Measurements from ENCODE around the gene BICD1.

BICD1 gene

DNA sequence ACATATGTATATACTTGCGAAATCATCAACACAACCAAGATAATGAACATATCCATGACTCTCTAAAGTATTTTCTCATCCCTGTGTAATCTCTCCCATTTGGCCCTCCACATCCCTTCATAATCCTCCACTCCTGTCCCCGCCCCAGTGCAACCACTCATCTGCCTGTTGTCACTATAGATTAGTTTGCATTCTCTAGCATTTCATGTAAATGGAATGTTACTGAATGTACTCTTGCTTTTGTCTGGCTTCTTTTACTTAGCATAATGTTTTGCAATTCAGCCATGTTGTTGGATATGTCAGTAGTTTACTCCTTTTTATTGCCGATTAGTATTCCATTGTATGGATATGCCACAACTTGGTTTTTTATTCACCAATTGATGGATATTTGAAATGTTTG lies 99.1 kb downstream of the BICD1 start:
- no peaks in the 10 kb centered on the region for H3K36me3 ChIP-seq (ENCODE audit: insufficient read depth, low read length)
- no peak for ATAC-seq (ENCODE audit: insufficient read depth, low read depth)
- no peak overlapping the region for H3K4me2 ChIP-seq (ENCODE audit: insufficient read depth, low read length)
- H2AFZ ChIP-seq (ENCODE audit: low read depth, low read length), result no peak overlapping the region
- H3K27ac ChIP-seq (ENCODE audit: low read length), result no peak overlapping the region
- TF ChIP-seq EZH2 (IDR thresholded peaks at IDR 0.05; ENCODE audit: borderline replicate concordance, low read depth, low read length, severe bottlenecking), result no peak
- TF ChIP-seq, protein P1, sequence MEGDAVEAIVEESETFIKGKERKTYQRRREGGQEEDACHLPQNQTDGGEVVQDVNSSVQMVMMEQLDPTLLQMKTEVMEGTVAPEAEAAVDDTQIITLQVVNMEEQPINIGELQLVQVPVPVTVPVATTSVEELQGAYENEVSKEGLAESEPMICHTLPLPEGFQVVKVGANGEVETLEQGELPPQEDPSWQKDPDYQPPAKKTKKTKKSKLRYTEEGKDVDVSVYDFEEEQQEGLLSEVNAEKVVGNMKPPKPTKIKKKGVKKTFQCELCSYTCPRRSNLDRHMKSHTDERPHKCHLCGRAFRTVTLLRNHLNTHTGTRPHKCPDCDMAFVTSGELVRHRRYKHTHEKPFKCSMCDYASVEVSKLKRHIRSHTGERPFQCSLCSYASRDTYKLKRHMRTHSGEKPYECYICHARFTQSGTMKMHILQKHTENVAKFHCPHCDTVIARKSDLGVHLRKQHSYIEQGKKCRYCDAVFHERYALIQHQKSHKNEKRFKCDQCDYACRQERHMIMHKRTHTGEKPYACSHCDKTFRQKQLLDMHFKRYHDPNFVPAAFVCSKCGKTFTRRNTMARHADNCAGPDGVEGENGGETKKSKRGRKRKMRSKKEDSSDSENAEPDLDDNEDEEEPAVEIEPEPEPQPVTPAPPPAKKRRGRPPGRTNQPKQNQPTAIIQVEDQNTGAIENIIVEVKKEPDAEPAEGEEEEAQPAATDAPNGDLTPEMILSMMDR (IDR thresholded peaks at IDR 0.05; ENCODE audit: borderline replicate concordance, extremely low read depth, low read length, poor library complexity, severe bottlenecking), result no peak
- H4K20me1 ChIP-seq (ENCODE audit: insufficient read depth, low read length), result no peaks in the 10 kb centered on the region
- H3K9ac ChIP-seq (ENCODE audit: low read depth, low read length), result no peak overlapping the region
- H3K9me3 ChIP-seq (ENCODE audit: insufficient read depth, low read length, severe bottlenecking), result no peaks in the 10 kb centered on the region
- H3K4me3 ChIP-seq (ENCODE audit: low read depth in 1 of 2, low read length in 2 of 2), result no peak overlapping the region
- no peaks in the 10 kb centered on the region for H3K4me1 ChIP-seq (ENCODE audit: insufficient read depth, low read length)
- H3K79me2 ChIP-seq (ENCODE audit: insufficient read depth, low read length), result no peaks in the 10 kb centered on the region
- no peak for DNase-seq
- no peaks in the 10 kb centered on the region for H3K27me3 ChIP-seq (ENCODE audit: insufficient read depth, low read length, poor library complexity)

DNA sequence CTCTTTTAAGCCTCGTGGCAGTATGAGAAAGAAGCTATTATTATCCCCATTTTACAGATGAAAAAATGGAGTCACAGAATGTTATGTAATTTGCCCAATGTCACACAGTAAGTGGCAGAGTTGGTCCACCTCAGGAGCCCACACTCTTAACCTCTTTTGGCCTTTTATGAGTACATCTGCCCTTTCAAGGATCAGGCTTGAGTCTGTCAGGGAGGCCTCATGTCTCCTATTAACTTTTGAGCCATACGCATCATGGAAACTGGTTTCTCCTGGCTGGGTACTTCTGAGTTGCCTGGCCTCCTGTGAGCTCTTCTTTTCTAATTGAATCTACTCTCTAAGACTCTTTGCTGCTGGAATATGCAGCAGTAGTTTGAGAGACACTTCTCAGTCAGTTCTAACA lies 101.7 kb downstream of the BICD1 start:
- no peaks in the 10 kb centered on the region for H3K9me3 ChIP-seq (ENCODE audit: insufficient read depth, low read length, severe bottlenecking)
- no peaks in the 10 kb centered on the region for H3K27me3 ChIP-seq (ENCODE audit: insufficient read depth, low read length, poor library complexity)
- DNase-seq (no peak), ATAC-seq (ENCODE audit: insufficient read depth, low read depth) (no peak)
- no peak overlapping the region for H2AFZ ChIP-seq (ENCODE audit: low read depth, low read length)
- no peak overlapping the region for H3K4me2 ChIP-seq (ENCODE audit: insufficient read depth, low read length)
- TF ChIP-seq EZH2 (IDR thresholded peaks at IDR 0.05; ENCODE audit: borderline replicate concordance, low read depth, low read length, severe bottlenecking), result no peak
- TF ChIP-seq, protein P1 (IDR thresholded peaks at IDR 0.05; ENCODE audit: borderline replicate concordance, extremely low read depth, low read length, poor library complexity, severe bottlenecking), result no peak
- no peaks in the 10 kb centered on the region for H4K20me1 ChIP-seq (ENCODE audit: insufficient read depth, low read length)
- H3K4me3 ChIP-seq (ENCODE audit: low read depth in 1 of 2, low read length in 2 of 2), result no peak overlapping the region
- H3K27ac ChIP-seq (ENCODE audit: low read length), result no peak overlapping the region
- H3K36me3 ChIP-seq (ENCODE audit: insufficient read depth, low read length), result no peaks in the 10 kb centered on the region
- H3K79me2 ChIP-seq (ENCODE audit: insufficient read depth, low read length), result no peaks in the 10 kb centered on the region
- no peaks in the 10 kb centered on the region for H3K4me1 ChIP-seq (ENCODE audit: insufficient read depth, low read length)
- H3K9ac ChIP-seq (ENCODE audit: low read depth, low read length), result no peak overlapping the region

DNA sequence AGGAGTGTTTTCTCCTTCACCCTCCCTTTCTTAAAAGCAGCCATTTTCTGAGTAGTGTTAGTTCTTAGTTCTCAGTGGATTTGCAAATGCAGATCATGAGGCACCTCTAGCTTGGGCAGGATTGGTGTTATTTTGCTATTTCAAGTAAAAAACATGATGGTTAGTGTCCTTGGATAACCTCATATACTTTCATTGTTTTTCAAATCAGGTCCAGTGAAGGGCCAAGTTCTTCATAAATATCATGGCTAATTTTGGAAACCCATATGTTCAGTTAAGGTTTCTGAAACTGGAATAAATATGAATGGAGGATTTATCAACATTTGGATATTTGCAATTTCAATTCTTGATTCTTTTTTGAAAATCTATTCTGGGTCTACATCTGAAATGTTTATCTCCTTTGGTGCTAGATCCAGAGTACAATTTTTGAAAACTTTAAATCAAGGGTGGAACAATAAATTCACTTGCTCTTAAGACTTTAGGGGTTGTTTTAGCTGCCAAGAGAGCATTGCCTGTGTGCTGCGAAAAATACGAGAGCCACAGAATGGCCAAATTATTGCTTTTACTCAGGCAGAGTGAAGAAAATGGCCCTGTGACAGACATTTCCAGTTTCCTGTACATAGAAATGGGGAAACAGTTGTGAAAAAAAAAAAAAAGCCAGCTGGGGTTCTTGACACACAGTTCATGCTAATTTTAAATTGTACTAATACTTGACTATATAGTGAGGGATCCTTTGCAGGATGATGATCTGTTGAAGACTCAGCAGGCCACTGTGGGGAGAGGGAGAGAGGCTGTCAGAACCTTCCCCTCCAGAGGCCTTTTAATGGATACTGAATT lies 104.6 kb downstream of the BICD1 start:
- no peak overlapping the region for H3K27ac ChIP-seq (ENCODE audit: low read length)
- H3K4me1 ChIP-seq (ENCODE audit: insufficient read depth, low read length), result no peaks in the 10 kb centered on the region
- no peak overlapping the region for H3K4me3 ChIP-seq (ENCODE audit: low read depth in 1 of 2, low read length in 2 of 2)
- no peak overlapping the region for H3K9ac ChIP-seq (ENCODE audit: low read depth, low read length)
- no peaks in the 10 kb centered on the region for H3K79me2 ChIP-seq (ENCODE audit: insufficient read depth, low read length)
- no peak for TF ChIP-seq EZH2 (IDR thresholded peaks at IDR 0.05; ENCODE audit: borderline replicate concordance, low read depth, low read length, severe bottlenecking)
- TF ChIP-seq, protein P1 (IDR thresholded peaks at IDR 0.05; ENCODE audit: borderline replicate concordance, extremely low read depth, low read length, poor library complexity, severe bottlenecking), result no peak
- no peak overlapping the region for H2AFZ ChIP-seq (ENCODE audit: low read depth, low read length)
- no peaks in the 10 kb centered on the region for H3K9me3 ChIP-seq (ENCODE audit: insufficient read depth, low read length, severe bottlenecking)
- DNase-seq, result no peak
- H3K4me2 ChIP-seq (ENCODE audit: insufficient read depth, low read length), result no peak overlapping the region
- H3K36me3 ChIP-seq (ENCODE audit: insufficient read depth, low read length), result peaks cover 4% of the 10 kb centered on the region
- no peaks in the 10 kb centered on the region for H4K20me1 ChIP-seq (ENCODE audit: insufficient read depth, low read length)
- H3K27me3 ChIP-seq (ENCODE audit: insufficient read depth, low read length, poor library complexity), result no peaks in the 10 kb centered on the region
- ATAC-seq (ENCODE audit: insufficient read depth, low read depth), result no peak

Measured in DND-41 (cell line).